Heart left ventricle (tissue), 16 donors: ENCODE data around the gene C11orf21. TPM values are rescaled to one million over a fixed set of nuclear protein-coding genes. Genes with fewer than 3 reads are reported as not detected.
A peak's percentile ranks its signal among the peaks of the same experiment; 100 is the strongest.

ENCODE experiments used
- ATAC-seq, 4 donors: fragments of 200-7000 bp; cut with Tn5 transposase; one replicate each; pipeline ENCODE4 v1.9.1; 2020 to 2022; ENCODE audit warnings: moderate library complexity in 4 of 4, mild to moderate bottlenecking in 3 of 4, moderate number of reproducible peaks in 1 of 4
- DNase-seq, 5 donors: peaks; one replicate each; pipeline ENCODE4 v3.0.0-alpha.2; 2020
- H3K27ac ChIP-seq, 12 donors: fragments of 200-600 bp; sonication (generic) in 4 of 12; one replicate each; pipeline versions ENCODE4 v1.5.0 to v1.8.0; 2016 to 2022; ENCODE audit warnings: mild to moderate bottlenecking in 2 of 12
- H3K27me3 ChIP-seq, 9 donors: fragments of 200-600 bp; sonication (generic) in 2 of 9; one replicate each; pipeline versions ENCODE4 v1.5.1 to v1.8.0; 2016 to 2022; ENCODE audit warnings: mild to moderate bottlenecking in 3 of 9
- H3K36me3 ChIP-seq, 9 donors: fragments of 200-600 bp; sonication (generic) in 2 of 9; one replicate each; pipeline versions ENCODE4 v1.5.0 to v1.8.0; 2018 to 2022; ENCODE audit warnings: mild to moderate bottlenecking in 2 of 9
- H3K4me1 ChIP-seq, 12 donors: fragments of 200-600 bp; sonication (generic) in 4 of 12; one replicate each; pipeline versions ENCODE4 v1.5.0 to v1.8.0; 2016 to 2022; ENCODE audit warnings: mild to moderate bottlenecking in 3 of 12
- H3K4me3 ChIP-seq, 12 donors: fragments of 200-600 bp; sonication (generic) in 4 of 12; one replicate each; pipeline versions ENCODE4 v1.5.0 to v1.8.0; 2017 to 2022; ENCODE audit warnings: mild to moderate bottlenecking in 9 of 12, moderate library complexity in 4 of 12
- H3K9me3 ChIP-seq, 12 donors: fragments of 200-600 bp; sonication (generic) in 4 of 12; one replicate each; pipeline versions ENCODE4 v1.5.0 to v1.8.0; 2016 to 2022; ENCODE audit warnings: mild to moderate bottlenecking in 1 of 12
- POLR2A ChIP-seq, 2 donors: fragments of 450-650 bp; IDR thresholded peaks; one replicate each; pipeline ENCODE4 v1.6.1; 2017; ENCODE audit warnings: antibody characterized with exemption in 2 of 2, mild to moderate bottlenecking in 2 of 2, moderate library complexity in 2 of 2
- WGBS, 4 donors: extraction: QIAGEN DNeasy Blood & Tissue Kit in 2 of 4; methylation state at CpG; one replicate each; pipeline versions ENCODE4 v1.1.5 to v1.1.7; 2013 to 2018; 5-methylcytosine and 5-hydroxymethylcytosine counted together
- intact Hi-C, 10 donors: fragments of 100-400 bp; cut with DNase I; formaldehyde crosslinking; loops; one replicate each; pipeline versions ENCODE4 v1.11.1 to v1.14.2; 2022
- long read RNA-seq, 3 donors: library from polyadenylated mRNA; unstranded; transcript quantifications; one replicate each; pipeline ENCODE4 v2.0.0, GENCODE V29; 2020 to 2021
- polyA plus RNA-seq, 2 donors: library from polyadenylated mRNA; stranded (reverse); fragments of 200-250 nt; gene quantifications; one replicate each; pipeline ENCODE4 v1.2.3, GENCODE V29; 2013
- total RNA-seq, 9 donors: library from RNA; depleted of rRNA in 2 of 9; stranded (reverse); fragments of >200 nt in 2 of 9; fragmentation: NEBNext Ultra II Directional in 3 of 9; extraction: Animal tissue kit (Norgen Biotek cat#: 25700) in 3 of 9; gene quantifications; one replicate each; pipeline versions ENCODE4 v1.1.0 to v1.2.4, GENCODE V29; 2016 to 2023
- TF ChIP-seq, protein P1 (sequence below), 12 donors: fragments of 200-600 bp; sonication (generic) in 4 of 12; IDR thresholded peaks; one replicate each; pipeline versions ENCODE4 v1.5.0 to v1.8.0; 2018 to 2022; ENCODE audit warnings: antibody characterized with exemption in 12 of 12, mild to moderate bottlenecking in 5 of 12
- donor health status: ischemic (EF 13 %, LVEDD 7.1; RV severe dilation, severe dysfunction).
- donor health status: healthy with polysubstance abuse.
- donor health status: DM: no; HTN: yes; CAD: no.
- donor health status: DM: no; HTN: no; CAD: no.
- donor health status: ischemic (EF 25% LVEDD 6.9; RV normal size, moderate dysfunction).
- donor health status: ischemic (EF 25% LVEDD 5.7; RV mildly dilated, moderate dysfunction).
- donor health status: healthy.
- donor health status: DM: yes; HTN: yes; CAD: no.
- donor health status: ischemic (EF 35%, LVEDD 5.7; RV mildly dilated, moderate dysfunction).
- donor health status: nonischemic (EF 11% LVEDD 7.7; RV severe dilation, severe dysfunction).
- donor health status: DM: yes; HTN: yes; CAD: no.
- donor health status: PGD.
- donor health status: ischemic (EF 29% LVEDD 5.4; RV normal size, mild dysfunction).
- donor health status: nonischemic (EF 23%, LVEDD 6.1; RV moderate dilation, normal function).

Gene C11orf21
- 10 to 100 TPM in 8 of 9 donors, 1 to 10 TPM in 1; 4.8 to 41.2 (median 29.9) TPM for total RNA-seq
- 10 to 100 TPM in 1 of 2 donors, 1 to 10 TPM in 1; 5.1 to 34.6 TPM for polyA plus RNA-seq
- long read RNA-seq, donor 1, transcript C11orf21-201 (4 exons, 2,956 nt) = major isoform, 12 of 107 reads
- long read RNA-seq, donor 1, partial matches to known transcripts = 32 of 107 reads
- long read RNA-seq, donor 1, other reads (novel, unspliced or antisense) = 62 of 107 reads
- long read RNA-seq, donor 2, partial matches to known transcripts = 9 of 49 reads
- long read RNA-seq, donor 2, other reads (novel, unspliced or antisense) = 36 of 49 reads
- long read RNA-seq, donor 3, transcript C11orf21-201 (4 exons, 2,956 nt) = major isoform, 16 of 59 reads
- long read RNA-seq, donor 3, partial matches to known transcripts = 14 of 59 reads
- long read RNA-seq, donor 3, other reads (novel, unspliced or antisense) = 28 of 59 reads

DNA sequence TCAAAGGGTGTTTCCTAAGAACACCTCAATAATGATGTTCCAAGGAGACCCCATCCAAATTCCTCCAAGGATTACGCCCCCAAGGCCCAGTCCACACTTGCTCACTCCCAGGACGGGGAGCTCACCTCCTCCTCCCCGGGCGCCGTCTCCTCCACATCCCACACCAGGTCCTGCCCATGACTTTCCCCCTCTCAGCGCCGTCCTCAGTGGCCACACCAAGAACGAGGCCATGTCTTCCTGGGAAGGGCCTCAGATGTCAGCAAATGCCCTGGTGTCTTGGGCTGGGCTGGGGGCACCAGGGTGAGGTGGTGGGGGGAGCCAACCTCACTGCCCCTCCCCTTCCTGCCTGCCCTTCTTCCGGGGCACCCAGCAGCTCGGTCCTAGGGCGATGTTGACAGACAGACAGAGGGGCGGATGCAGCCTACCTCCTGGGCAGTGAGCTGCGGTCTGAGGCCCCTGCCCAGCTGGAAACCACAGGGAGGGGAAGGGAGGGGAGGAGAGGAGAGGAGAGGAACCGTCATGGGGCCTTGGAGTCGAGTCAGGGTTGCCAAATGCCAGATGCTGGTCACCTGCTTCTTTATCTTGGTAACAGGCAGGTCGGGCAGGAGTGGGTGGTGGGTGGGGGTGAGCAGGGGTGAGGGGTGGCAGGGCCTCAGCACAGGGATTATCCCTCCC is at the start of gene C11orf21, which contains the start of gene TSPAN32:
Gene C11orf21 (minus strand): TSS at position 288 of the 675 bp plus-strand sequence. CDS start 110 bp downstream, at position 178.
Gene TSPAN32 (plus strand): TSS at position 383 of the 675 bp plus-strand sequence. CDS start 137 bp downstream, at position 520.
- no peak for TF ChIP-seq POLR2A (IDR thresholded peaks at IDR 0.05)
- no peaks in the 10 kb centered on the region for H3K9me3 ChIP-seq
- no peaks in the 10 kb centered on the region for H3K27me3 ChIP-seq
- intact Hi-C loops = loop anchor here in 9 of 10 donors (1.0 to 10.0 kb wide), 8 partner anchors 73 to 593 kb away; partner anchors contain the start of gene TSSC4 (in 1 of the 9)
- H3K27ac ChIP-seq = peak within 1 kb of the TSS; percentile 76 to 98 (median 88)
- H3K36me3 ChIP-seq = peaks cover 0 to 3% (median 0%) of the 10 kb centered on the region in 9 donors
- DNase-seq (peak; percentile 74 to 85 (median 77)), ATAC-seq (peak; percentile 10 to 52 (median 42))
- H3K4me3 ChIP-seq = peak within 1 kb of the TSS; percentile 20 to 61 (median 48)
- 29 to 46% (median 37%) methylated on average over 13 to 16 of the region's 16 CpGs for WGBS, 4 donors
- H3K4me1 ChIP-seq = peaks cover 9 to 76% (median 30%) of the 10 kb centered on the region in 12 donors

DNA sequence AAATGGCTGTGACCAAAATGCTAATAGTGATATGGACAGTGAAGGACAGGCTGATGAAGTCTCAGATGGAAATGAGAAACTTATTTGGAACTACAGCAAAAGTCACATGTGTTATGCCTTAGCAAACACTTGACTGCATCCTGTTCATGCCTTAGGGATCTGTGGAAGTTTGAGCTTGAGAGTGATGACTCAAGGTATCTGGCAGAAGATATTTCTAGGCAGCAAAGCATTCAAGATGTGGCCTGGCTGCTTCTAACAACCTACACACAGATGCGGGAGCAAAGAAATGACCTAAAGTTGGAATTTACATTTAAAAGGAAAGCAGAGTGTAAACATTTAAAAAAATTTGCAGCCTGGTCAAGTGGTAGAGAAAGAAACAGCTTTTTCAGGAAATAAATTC is 47.3 kb upstream of the C11orf21 start:
- TF ChIP-seq, protein P1, sequence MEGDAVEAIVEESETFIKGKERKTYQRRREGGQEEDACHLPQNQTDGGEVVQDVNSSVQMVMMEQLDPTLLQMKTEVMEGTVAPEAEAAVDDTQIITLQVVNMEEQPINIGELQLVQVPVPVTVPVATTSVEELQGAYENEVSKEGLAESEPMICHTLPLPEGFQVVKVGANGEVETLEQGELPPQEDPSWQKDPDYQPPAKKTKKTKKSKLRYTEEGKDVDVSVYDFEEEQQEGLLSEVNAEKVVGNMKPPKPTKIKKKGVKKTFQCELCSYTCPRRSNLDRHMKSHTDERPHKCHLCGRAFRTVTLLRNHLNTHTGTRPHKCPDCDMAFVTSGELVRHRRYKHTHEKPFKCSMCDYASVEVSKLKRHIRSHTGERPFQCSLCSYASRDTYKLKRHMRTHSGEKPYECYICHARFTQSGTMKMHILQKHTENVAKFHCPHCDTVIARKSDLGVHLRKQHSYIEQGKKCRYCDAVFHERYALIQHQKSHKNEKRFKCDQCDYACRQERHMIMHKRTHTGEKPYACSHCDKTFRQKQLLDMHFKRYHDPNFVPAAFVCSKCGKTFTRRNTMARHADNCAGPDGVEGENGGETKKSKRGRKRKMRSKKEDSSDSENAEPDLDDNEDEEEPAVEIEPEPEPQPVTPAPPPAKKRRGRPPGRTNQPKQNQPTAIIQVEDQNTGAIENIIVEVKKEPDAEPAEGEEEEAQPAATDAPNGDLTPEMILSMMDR (IDR thresholded peaks at IDR 0.05) = no peak
- TF ChIP-seq POLR2A (IDR thresholded peaks at IDR 0.05) = no peak
- no peaks in the 10 kb centered on the region for H3K4me1 ChIP-seq
- H3K9me3 ChIP-seq = peaks cover 0 to 16% (median 0%) of the 10 kb centered on the region in 12 donors
- no peaks in the 10 kb centered on the region for H3K36me3 ChIP-seq
- ATAC-seq (no peak), DNase-seq (no peak)
- no peak overlapping the region for H3K4me3 ChIP-seq
- intact Hi-C loops = no loop called here
- no peak overlapping the region for H3K27ac ChIP-seq
- H3K27me3 ChIP-seq = no peaks in the 10 kb centered on the region
- WGBS, 4 donors = 93 to 100% (median 96%) methylated on average over 1 of the region's 1 CpG

DNA sequence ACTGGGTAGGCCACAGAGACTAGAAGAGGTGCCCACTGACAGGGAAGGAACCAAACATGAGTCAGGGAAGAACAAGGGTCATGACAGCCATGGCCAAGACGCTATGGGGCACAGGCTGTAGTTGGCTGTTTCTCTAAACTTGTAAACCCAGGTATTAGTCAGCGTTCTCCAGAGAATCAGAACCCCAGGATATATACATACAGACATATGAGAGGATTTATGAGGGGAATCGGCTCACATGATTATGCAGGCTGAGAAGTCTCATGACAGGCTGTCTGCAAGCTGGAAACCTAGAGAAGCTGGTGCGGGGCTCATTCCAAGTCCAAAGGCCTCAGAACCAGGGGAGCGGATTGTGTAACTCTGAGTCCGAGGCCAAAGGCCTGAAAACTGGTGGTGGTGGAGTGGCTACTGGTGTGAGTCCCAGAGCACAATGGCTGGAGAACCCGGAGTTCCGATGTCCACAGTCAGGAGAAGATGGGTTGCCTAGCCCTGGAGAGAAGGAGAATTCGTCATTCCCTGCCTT is 45.7 kb upstream of the C11orf21 start:
- no peaks in the 10 kb centered on the region for H3K4me1 ChIP-seq
- DNase-seq (no peak), ATAC-seq (no peak)
- H3K4me3 ChIP-seq = no peak overlapping the region
- no peak for TF ChIP-seq POLR2A (IDR thresholded peaks at IDR 0.05)
- TF ChIP-seq, protein P1 (IDR thresholded peaks at IDR 0.05) = no peak
- H3K27ac ChIP-seq = no peak overlapping the region
- no peaks in the 10 kb centered on the region for H3K27me3 ChIP-seq
- 86 to 94% (median 88%) methylated on average over 9 of the region's 9 CpGs for WGBS, 4 donors
- H3K36me3 ChIP-seq = no peaks in the 10 kb centered on the region
- peaks cover 0 to 16% (median 0%) of the 10 kb centered on the region in 12 donors for H3K9me3 ChIP-seq
- intact Hi-C loops = no loop called here

GRCh38 chr11:2346586-2347307 is 45.0 kb upstream of the C11orf21 start:
- no peaks in the 10 kb centered on the region for H3K4me1 ChIP-seq
- no peak for TF ChIP-seq POLR2A (IDR thresholded peaks at IDR 0.05)
- TF ChIP-seq, protein P1 (IDR thresholded peaks at IDR 0.05) = no peak
- H3K9me3 ChIP-seq = peaks cover 0 to 16% (median 0%) of the 10 kb centered on the region in 12 donors
- no peaks in the 10 kb centered on the region for H3K36me3 ChIP-seq
- no peak for ATAC-seq
- H3K27me3 ChIP-seq = no peaks in the 10 kb centered on the region
- no peak for DNase-seq
- H3K4me3 ChIP-seq = no peak overlapping the region
- no peak overlapping the region for H3K27ac ChIP-seq
- WGBS, 4 donors = 81 to 91% (median 88%) methylated on average over 9 to 10 of the region's 10 CpGs
- intact Hi-C loops = no loop called here
